PFSK-1 (cell line): ENCODE results near the gene GET4.

Source experiments
- FOXP2 ChIP-seq: optimal IDR thresholded peaks from 2 replicates; pipeline ENCODE3; 2011; ENCODE audit warnings: borderline replicate concordance, control low read depth, inconsistent platforms; ENCODE audit not compliant: insufficient read depth; ENCODE audit errors: extremely low read length, extremely low read depth
- POLR2AphosphoS5 ChIP-seq: IDR thresholded peaks from 2 replicates; pipeline ENCODE4 v1.6.1; 2012; ENCODE audit warnings: low read depth, mild to moderate bottlenecking, control low read depth, low read length, moderate library complexity
- SIN3A ChIP-seq: IDR thresholded peaks from 2 replicates; pipeline ENCODE4 v1.6.1; 2012; ENCODE audit warnings: mild to moderate bottlenecking, low read length, moderate library complexity, borderline replicate concordance; ENCODE audit not compliant: insufficient read depth
- TAF1 ChIP-seq: IDR thresholded peaks from 2 replicates; pipeline ENCODE4 v1.6.1; 2012; ENCODE audit warnings: low read length, control low read depth, borderline replicate concordance; ENCODE audit not compliant: insufficient read depth
- TF ChIP-seq, protein P1 (sequence below), 2 experiments: IDR thresholded peaks; 2 replicates each; pipeline versions ENCODE4 v1.6.1 to v1.8.0; 2011 to 2012; ENCODE audit warnings: low read depth in 2 of 2, low read length in 2 of 2, control low read depth in 1 of 2, inconsistent platforms in 1 of 2, mild to moderate bottlenecking in 1 of 2, moderate library complexity in 1 of 2; ENCODE audit not compliant: insufficient read depth in 1 of 2

Gene GET4

DNA sequence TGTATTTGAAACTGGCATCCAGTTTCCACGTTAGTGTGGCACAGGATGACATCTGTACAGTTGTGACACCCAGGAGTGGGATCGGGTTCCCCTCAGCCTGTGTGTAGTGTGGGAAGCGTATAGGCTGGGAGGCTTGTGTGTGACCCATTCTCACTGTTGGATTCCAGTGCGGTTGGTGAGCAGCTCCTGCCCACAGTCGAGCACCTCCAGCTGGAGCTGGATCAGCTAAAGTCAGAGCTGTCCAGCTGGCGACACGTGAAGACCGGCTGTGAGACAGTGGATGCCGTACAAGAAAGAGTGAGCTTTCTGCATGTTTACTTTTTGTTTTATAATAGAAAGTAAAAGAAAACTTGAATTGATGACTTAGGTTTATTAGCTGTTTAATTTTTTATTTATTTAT, 18.7 kb upstream of the GET4 start:
- TF ChIP-seq POLR2AphosphoS5 (no peak), TAF1 (no peak), SIN3A (no peak), FOXP2 (no peak)
- TF ChIP-seq, protein P1, sequence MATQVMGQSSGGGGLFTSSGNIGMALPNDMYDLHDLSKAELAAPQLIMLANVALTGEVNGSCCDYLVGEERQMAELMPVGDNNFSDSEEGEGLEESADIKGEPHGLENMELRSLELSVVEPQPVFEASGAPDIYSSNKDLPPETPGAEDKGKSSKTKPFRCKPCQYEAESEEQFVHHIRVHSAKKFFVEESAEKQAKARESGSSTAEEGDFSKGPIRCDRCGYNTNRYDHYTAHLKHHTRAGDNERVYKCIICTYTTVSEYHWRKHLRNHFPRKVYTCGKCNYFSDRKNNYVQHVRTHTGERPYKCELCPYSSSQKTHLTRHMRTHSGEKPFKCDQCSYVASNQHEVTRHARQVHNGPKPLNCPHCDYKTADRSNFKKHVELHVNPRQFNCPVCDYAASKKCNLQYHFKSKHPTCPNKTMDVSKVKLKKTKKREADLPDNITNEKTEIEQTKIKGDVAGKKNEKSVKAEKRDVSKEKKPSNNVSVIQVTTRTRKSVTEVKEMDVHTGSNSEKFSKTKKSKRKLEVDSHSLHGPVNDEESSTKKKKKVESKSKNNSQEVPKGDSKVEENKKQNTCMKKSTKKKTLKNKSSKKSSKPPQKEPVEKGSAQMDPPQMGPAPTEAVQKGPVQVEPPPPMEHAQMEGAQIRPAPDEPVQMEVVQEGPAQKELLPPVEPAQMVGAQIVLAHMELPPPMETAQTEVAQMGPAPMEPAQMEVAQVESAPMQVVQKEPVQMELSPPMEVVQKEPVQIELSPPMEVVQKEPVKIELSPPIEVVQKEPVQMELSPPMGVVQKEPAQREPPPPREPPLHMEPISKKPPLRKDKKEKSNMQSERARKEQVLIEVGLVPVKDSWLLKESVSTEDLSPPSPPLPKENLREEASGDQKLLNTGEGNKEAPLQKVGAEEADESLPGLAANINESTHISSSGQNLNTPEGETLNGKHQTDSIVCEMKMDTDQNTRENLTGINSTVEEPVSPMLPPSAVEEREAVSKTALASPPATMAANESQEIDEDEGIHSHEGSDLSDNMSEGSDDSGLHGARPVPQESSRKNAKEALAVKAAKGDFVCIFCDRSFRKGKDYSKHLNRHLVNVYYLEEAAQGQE (IDR thresholded peaks at IDR 0.05; ENCODE audit: insufficient read depth in 1 of 2, low read depth in 2 of 2, low read length in 2 of 2) = no peak

DNA sequence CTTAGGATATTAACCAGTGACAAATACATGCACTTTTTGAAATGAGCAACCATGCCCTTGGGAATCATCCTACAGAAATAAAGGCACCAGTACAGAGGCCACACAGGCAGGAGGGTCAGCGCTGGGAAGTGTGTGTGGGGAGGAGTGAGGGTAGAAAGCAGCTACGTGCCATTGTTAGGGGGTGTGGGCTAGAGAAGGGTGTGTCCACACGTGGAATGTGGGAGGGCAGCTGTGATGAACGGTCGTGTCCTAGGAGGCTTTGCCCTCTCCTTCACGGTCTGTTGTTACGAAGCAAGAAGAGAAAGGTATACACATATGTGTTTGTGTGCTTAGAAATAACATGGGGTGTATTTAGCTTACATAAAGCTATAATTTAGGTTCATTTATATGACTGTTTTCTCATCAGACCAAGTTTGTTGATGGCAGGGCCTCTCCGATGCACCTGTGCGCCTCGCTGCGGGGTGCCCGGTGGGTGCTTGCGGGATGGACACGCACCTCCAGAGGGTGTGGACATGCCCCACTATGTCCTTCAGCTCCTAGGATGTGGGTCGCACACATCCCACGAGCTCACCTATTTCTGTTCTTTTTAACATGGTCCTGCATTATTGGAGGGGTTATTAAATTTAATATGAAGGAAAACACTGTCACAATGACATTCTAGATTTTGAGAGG, 16.9 kb upstream of the GET4 start:
- TF ChIP-seq TAF1 = no peak
- TF ChIP-seq SIN3A = no peak
- TF ChIP-seq FOXP2 = no peak
- TF ChIP-seq POLR2AphosphoS5 = no peak
- TF ChIP-seq, protein P1 (IDR thresholded peaks at IDR 0.05; ENCODE audit: insufficient read depth in 1 of 2, low read depth in 2 of 2, low read length in 2 of 2) = no peak

DNA sequence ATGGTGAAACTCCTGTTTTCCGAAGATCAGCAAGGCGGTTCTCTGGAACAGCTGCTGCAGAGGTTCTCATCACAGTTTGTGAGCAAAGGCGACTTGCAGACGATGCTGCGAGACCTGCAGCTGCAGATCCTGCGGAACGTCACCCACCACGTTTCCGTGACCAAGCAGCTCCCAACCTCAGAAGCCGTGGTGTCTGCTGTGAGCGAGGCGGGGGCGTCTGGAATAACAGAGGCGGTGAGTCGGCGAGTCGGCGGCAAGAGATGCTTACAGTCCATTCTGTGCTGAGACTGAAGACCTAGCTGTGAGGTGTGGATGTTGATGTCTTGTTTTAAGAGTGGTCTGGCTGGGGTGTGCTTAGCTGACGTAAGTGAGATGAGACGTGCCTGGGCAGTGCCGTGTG, 16.2 kb upstream of the GET4 start:
- TF ChIP-seq, protein P1 (IDR thresholded peaks at IDR 0.05; ENCODE audit: insufficient read depth in 1 of 2, low read depth in 2 of 2, low read length in 2 of 2) = no peak
- TF ChIP-seq TAF1 = no peak
- TF ChIP-seq FOXP2 = no peak
- no peak for TF ChIP-seq POLR2AphosphoS5
- TF ChIP-seq SIN3A = no peak

DNA sequence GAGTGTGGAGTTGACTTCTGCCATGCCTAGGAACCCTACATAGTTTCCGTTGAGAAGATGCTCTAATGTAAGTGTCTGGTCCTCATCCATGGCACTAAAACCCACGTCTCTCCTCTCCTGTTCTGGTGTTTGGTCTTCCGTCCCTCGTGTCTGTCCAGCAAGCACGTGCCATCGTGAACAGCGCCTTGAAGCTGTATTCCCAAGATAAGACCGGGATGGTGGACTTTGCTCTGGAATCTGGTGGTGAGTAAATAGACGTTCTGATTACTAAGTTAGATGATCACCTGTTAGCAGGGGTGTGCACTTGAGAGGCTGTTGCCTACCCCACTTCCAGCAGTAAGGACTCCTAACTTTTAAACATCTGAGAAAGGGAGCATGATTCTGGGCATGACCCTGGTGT, 15.1 kb upstream of the GET4 start:
- no peak for TF ChIP-seq TAF1
- TF ChIP-seq FOXP2 = no peak

DNA sequence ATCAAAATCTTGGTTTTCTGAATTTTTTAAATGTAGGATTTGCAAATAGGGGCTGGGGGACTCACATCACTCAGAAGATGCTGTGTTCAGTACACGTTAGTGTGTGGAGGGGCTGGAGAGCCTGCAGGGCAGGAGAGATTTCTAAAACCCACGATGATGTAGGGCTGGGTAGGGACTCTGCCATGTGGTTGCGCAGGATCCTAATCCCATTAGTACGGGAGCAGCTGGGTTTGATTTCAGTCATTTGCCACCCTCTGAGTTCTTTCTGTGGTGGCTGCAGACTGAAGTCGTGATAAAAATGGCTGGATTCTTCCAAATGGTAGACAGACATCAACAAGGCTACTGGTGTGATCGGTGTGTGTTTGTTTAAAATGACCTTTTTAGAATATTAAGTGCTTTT, 14.2 kb upstream of the GET4 start:
- TF ChIP-seq FOXP2 (no peak), SIN3A (no peak), TAF1 (no peak), POLR2AphosphoS5 (no peak)
- TF ChIP-seq, protein P1 (IDR thresholded peaks at IDR 0.05; ENCODE audit: insufficient read depth in 1 of 2, low read depth in 2 of 2, low read length in 2 of 2) = no peak
